Stimulated activated CD4-positive, alpha-beta T cell treated with anti-CD3 and anti-CD28 coated beads, TNF-alpha, amount 100 ng/mL, for 48 hours (primary cell): Measurements from ENCODE around the gene IL1F10.
A peak's percentile ranks its signal among the peaks of the same experiment; 100 is the strongest.

ENCODE experiments used
- DNase-seq, 3 donors: peaks; one replicate each; pipeline ENCODE4 v3.0.0-alpha.2; 2020; ENCODE audit warnings: low read depth in 3 of 3

The IL1F10 gene

GRCh38 chr2:113058998-113059960, 8.5 kb upstream of the IL1F10 start, which contains the start of gene IL36RN:
IL36RN (plus strand) TSS chr2:113059198; CDS start chr2:113059439, 241 bp downstream.
- no peak for DNase-seq

DNA sequence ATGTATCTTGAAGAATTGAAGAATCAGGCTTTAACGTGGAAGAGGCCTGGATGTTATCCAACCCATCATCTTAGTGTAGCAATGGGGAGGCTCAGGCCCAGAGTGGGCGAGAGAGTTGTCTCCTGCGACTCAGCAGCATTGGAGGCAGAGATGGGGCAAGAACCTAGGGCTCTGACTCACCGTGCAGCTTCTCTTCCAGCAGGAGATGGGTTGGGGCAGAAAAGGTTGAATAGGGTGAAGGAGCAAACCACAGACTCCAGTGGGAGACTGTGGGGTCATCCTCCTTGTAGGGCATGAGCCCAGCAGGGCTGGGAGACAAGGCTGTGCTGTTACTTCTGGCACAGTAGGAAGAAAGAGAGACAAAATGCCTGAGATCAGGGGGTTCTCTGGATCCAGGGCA, 7.4 kb upstream of the IL1F10 start:
- DNase-seq = no peak

DNA sequence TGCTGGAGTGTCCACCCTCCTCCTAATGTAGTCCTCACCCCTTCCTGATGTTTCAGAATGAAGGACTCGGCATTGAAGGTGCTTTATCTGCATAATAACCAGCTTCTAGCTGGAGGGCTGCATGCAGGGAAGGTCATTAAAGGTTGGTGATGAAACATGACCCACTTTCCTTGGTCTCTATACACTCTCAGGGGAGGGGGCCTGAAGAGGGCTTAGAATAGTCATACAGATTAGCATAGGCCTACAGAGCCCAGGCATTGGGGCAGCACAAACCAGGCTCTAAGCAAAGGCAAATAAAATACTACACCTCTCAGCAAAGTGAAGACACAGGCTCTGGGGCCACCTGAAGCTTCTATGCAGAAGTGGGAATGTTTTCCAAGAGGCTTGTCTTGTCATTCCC, 7.0 kb upstream of the IL1F10 start:
- no peak for DNase-seq

- no peak for DNase-seq
These were observed 6.5 kb upstream of the IL1F10 start for GRCh38 chr2:113061241-113061640.

DNA sequence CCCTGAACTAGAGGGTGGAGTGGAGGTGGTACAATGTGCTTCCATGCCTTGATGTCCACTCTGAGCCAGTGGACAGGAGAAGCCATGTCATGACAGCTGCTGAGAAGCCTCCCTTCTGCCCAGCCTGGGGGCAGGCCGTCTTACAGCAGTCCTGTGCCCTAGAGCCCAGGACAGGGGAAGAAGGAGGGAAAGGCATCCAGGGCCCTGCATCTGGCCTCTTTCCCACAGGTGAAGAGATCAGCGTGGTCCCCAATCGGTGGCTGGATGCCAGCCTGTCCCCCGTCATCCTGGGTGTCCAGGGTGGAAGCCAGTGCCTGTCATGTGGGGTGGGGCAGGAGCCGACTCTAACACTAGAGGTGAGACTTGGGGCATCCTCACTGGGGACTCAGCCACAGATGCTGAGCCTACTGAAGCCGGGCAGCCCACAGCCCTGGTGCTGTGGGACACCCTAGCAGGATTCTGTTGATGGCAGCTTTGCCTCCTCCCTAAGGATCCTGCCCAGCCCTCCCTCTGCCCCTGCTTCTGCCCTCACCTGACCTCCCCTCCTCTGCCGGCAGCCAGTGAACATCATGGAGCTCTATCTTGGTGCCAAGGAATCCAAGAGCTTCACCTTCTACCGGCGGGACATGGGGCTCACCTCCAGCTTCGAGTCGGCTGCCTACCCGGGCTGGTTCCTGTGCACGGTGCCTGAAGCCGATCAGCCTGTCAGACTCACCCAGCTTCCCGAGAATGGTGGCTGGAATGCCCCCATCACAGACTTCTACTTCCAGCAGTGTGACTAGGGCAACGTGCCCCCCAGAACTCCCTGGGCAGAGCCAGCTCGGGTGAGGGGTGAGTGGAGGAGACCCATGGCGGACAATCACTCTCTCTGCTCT, 5.6 kb upstream of the IL1F10 start:
- DNase-seq = no peak

DNA sequence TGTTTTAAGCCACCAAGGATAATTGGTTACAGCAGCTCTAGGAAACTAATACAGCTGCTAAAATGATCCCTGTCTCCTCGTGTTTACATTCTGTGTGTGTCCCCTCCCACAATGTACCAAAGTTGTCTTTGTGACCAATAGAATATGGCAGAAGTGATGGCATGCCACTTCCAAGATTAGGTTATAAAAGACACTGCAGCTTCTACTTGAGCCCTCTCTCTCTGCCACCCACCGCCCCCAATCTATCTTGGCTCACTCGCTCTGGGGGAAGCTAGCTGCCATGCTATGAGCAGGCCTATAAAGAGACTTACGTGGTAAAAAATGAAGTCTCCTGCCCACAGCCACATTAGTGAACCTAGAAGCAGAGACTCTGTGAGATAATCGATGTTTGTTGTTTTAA, 3.5 kb upstream of the IL1F10 start:
- DNase-seq = no peak

- DNase-seq = no peak
These were observed 2.9 kb upstream of the IL1F10 start for GRCh38 chr2:113064898-113065297.

DNA sequence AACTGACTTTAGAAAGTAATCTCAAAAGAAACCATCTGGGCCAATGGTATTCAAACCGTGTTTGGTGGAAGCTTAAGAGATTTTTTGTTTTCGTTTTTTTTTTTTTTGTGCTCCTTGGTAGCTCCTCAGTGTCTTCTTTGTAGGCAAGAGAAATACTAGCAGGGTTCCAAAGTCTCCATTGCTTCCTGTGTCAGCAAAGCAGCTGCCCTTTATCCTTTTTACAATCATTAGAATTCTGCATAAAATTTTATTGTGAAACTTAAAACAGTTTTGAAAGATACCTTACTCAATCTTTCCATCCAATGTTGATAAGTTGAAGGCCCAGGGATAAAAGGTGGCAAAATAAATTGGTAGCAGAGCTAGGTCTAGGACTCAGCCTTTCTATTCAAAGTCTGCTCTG, 479 bp downstream of the IL1F10 start:
- DNase-seq = no peak

DNA sequence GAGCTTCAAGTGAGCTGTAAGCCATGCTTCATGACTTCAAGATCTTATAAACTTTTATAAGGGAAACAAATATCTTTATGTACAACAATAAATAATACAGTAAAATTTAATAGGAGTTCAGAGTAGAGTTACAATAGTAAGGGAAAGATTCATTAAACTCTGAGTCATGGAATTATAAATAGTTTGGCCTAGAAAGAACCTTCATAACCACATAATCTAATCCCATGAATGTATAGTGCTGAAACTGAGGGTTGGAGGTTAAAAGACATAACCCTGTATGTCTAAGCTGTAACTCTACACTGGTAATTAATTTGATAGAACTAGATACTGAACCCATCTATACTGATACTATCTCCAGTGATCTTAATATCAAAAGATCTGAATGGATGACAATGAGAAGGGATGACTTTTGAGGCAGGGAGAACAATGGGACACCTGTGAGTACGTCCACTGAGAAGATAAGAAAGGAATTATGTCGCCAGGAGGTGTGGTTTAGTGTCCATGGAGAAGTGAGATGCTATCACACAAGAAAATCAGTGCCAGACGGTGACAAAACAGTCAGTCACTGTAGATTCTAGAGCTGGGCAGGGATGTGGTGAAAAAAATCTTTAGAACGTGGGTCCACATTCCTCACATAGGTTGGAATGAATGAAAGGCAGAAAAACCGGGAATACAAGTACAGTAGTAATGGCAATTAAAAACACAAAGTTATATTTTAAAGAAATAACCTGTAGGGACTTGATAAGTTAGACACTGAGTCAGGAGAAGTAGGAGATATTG, 1.1 kb downstream of the IL1F10 start:
- DNase-seq = no peak

DNA sequence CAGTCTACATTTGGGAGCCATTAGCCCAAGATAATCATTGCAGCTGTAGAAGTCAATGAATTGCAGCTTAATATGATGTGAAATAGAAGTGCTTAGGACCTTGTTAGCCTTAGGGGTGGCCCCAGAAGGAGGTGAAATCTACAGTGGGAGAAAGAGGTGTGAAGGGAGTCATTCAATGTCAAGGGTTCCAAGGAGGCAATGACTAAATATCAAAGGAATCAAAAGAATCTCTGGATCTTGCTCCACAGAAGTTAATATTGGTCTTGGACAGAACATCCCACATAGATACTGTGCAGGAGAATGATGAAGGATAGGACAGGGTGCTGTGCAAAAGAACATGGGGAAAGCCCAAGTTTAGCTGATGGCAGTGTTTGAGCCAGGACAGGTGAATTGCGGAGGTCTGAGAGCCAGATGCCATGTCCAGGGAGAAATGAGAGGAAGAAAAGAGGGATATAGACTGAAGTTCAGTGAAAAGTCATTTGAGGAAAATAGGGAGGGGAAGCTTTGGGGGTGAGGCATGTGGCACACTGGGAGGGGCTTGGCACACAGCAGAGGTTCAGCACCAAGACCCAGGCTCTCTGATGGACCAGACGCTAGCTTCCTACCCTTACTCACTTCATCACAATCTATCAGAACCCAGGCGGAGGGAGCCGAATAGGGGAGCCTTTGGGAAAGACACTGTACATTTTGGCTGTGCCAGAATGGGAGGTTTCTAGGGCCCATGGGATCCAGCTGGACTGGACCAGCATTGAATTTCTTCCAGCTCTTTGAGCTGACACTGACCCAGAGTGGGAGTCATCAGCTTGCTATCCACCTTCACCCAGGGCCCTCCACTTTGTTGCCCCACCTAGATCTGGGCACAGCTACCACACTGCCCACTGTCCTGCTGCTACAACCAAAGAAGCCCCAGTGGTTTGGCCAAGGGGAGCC, 2.2 kb downstream of the IL1F10 start:
- DNase-seq = no peak

DNA sequence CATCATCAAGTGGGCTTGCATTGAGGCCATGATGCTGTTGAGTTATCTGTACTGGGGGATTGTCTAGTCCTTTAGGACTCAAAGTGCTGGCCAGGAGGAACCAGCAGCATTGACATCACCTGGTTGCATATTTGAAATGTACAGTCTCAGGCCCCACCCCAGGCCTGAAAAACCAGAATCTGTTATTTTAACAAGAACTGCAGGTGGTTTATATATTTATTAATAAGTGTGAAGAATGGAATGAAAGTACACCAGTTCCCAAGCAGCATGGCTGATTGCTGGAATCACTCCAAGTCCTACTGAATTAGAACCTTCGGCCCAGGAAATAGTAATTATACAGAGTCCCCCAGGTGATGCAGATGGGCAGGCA, 2.8 kb downstream of the IL1F10 start:
- no peak for DNase-seq

DNA sequence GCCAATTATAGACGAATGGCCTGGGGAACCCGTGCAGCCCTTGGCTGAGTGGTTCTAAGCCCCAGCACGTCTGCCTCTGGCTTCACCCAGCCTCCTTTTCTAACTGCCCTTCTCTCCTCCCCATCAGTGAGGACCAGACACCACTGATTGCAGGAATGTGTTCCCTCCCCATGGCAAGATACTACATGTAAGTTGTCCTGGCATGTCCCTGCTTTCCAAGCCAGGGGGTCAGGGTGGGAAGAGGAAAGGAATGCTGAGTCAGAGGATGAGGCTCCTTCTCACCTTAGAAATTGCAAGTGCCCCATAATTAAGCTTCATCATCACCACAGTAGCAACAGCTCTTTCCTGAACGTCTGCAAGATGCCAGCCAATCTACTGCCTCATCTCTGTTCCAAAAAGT, 4.8 kb downstream of the IL1F10 start:
- no peak for DNase-seq

DNA sequence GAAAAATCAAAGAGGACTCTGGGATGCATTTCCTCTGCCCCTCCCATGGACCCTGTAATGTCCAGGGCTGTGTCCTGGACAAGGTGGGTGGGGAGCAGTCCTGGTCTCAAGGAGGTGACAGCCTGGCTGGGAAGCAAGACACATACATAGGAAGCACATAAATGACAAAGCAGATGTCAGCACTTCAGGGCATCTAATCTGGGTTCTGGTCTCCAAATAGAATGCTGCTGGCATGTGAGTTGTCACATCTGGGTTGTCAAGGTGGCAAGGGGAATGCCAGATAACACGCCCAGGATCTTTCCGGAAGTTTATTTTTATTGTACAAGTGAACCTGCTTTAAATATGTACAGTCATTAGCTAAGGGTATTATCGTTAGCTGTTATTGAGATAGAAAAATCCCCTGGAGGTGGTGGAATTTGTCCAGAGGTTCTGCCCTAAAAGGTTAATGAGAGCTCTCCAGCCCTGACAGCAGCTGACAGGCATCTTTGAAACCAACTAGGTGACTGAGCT, 5.6 kb downstream of the IL1F10 start:
- DNase-seq = no peak

- no peak for DNase-seq
These were observed 7.3 kb downstream of the IL1F10 start for GRCh38 chr2:113075030-113075429.

DNA sequence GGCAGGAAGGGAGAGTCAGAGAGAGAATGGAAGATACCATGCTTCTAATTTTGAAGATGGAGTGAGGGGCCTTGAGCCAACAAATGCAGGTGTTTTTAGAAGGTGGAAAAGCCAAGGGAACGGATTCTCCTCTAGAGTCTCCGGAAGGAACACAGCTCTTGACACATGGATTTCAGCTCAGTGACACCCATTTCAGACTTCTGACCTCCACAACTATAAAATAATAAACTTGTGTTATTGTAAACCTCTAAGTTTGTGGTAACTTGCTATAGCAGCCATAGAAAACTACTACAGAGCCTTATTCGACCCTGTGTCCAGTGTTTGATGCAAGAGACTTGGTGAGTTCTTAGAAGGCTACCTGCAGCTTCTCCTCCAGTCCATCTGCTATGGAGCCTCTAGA, 7.8 kb downstream of the IL1F10 start:
- no peak for DNase-seq

- no peak for DNase-seq
These were observed 9.3 kb downstream of the IL1F10 start for GRCh38 chr2:113076954-113077669.

DNA sequence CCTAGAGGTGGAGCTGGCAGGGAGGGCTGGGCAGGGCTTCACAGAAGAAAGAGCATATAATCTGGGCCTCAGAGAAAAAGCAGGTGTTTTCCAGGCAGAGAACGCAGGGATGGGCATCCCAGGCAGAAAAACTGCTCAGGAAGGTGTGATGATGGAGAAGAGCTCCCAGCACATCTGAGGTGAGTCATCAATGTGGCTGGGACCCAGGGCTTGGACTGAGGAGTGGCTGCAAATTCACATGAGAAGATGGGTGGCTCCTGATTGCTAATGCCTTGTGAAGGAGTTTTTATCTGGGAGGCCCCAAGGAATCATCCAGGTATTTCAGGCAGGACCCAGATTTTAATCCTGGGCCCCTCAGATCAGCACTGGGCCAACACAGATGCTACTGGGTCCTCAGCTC, 10.2 kb downstream of the IL1F10 start:
- no peak for DNase-seq

GRCh38 chr2:113078350-113078839, 10.6 kb downstream of the IL1F10 start:
- no peak for DNase-seq

DNA sequence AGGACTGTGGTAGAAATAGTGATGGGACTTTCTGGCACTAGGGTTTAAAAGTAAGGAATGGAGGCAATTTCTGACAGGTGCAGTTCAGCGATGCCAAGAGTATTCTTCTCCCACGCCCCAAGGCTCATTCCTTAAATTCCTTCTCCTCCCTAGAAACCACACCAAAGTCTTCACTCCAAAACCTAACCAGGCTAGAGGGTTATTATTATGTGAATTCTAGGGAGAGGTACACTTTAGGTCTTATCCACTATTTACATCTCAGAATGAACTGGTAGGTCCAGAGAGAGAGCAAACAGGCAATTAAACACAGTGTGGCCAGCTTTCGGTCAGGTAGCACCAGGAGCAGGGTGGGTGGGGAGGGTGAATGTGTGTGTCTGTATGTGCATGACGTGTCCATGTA, 11.4 kb downstream of the IL1F10 start:
- DNase-seq = no peak

GRCh38 chr2:113080134-113080533, 12.4 kb downstream of the IL1F10 start:
- DNase-seq = peak in 2 of 3 donors; percentile 33 to 42
